Cardiac fibroblast (primary cell): ENCODE data around the gene C5orf63.
A peak's percentile ranks its signal among the peaks of the same experiment; 100 is the strongest.

Experiments
- DNase-seq, 2 donors: peaks; one replicate each; pipeline versions ENCODE4 v3.0.0 to v3.0.0-alpha.2; 2010; ENCODE audit warnings: low read depth in 2 of 2
- H3K4me3 ChIP-seq, 2 donors: replicated peaks in 1 of 2; 1 replicate in 1 of 2; 2 replicates in 1 of 2; pipeline ENCODE4 v1.5.1; 2011; ENCODE audit warnings: low read depth in 2 of 2, low read length in 2 of 2, mild to moderate bottlenecking in 2 of 2, moderate library complexity in 1 of 2
- CTCF ChIP-seq: IDR thresholded peaks from one replicate; pipeline ENCODE4 v1.5.1; 2011; ENCODE audit warnings: low read depth, mild to moderate bottlenecking, low read length, inconsistent platforms

C5orf63 gene

DNA sequence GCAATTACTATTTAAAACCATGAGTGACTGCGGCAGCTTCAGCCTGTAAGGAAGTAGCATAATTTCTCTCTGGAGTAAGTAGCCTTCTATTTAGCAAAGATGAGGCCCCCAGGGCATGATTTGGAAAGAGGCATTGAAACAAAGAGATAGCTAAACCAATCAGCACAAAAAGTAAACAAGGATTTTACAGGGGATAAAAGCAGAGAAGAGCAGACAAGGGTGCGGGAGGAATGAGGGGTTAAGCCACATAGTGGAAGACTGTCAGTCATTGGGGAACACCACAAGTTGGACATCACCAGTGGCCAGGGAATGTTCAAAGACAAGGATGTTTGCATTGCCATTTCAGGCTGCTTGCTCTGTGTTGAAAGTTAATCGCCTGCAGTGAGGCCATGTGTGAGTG is 24.0 kb upstream of the C5orf63 start:
- DNase-seq, result no peak
- no peak overlapping the region for H3K4me3 ChIP-seq
- TF ChIP-seq CTCF, result no peak

- no peak for TF ChIP-seq CTCF
- no peak for DNase-seq
Observed at GRCh38 chr5:127096328-127096993, 23.2 kb upstream of the C5orf63 start.

DNA sequence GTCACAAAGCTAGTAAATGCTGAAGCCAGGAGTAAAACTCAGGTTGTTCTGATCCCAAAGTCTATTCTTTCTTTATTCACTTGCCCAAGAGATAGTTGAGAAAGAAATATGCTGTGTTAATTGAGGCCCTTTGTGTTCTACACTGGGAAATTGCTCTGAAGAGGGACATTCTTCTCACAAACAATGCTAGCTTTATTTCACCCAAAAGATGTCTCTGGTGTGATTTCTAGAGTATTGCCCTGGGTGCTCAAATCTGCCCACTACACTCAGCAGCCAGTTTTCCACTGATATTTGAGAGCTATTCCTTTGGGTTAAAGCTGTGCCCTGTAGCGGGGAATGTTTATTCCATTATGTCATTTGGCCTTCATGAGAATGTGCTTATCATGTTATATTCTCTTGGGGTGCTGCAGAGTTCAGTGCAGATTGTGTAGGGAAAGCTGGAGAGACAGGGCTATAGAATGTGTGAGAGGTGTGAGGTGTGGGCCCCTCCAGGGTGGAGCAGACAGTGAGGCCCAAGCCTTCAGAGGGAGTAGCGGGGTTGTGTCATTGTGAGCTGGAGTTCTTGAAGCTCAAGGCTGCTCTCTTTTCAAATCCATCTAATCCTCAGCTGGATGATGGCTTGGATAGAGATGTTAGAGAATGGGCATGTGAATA is 21.0 kb upstream of the C5orf63 start:
- TF ChIP-seq CTCF, result no peak
- no peak for DNase-seq
- H3K4me3 ChIP-seq, result no peak overlapping the region

More at GRCh38 chr5:127096328-127096993, 23.2 kb upstream of the C5orf63 start:
- H3K4me3 ChIP-seq, result no peak overlapping the region

DNA sequence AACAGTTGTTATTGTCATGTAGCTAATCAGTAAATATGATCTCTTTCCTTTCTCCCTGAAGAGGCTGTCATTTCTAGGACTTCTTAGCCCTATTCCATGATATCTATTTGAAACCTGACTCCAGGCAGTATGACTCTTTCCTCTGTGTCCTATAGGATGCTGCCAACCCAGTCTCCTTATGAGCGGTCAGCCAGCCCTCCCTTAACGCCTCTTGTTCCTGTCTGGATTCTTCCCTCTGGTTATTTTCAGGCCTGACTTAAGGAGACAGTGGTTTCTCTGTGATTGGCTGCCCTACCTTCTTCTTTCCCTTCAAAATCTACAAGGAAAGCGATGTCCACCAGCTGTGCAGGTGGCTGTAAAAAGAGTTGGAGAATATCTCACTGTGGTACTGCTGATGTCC is 19.4 kb upstream of the C5orf63 start:
- TF ChIP-seq CTCF, result no peak
- DNase-seq, result peak; percentile 45 to 62
- no peak overlapping the region for H3K4me3 ChIP-seq

- DNase-seq, result no peak
- no peak overlapping the region for H3K4me3 ChIP-seq
- no peak for TF ChIP-seq CTCF
Observed at GRCh38 chr5:127089191-127089590, 15.9 kb upstream of the C5orf63 start.

GRCh38 chr5:127088251-127088650 is 14.9 kb upstream of the C5orf63 start:
- no peak overlapping the region for H3K4me3 ChIP-seq
- peak; percentile 96 to 99 for DNase-seq
- no peak for TF ChIP-seq CTCF
